Esophagus squamous epithelium (tissue), 5 donors: ENCODE measurements around the gene TRAPPC2. TPM values are rescaled to one million over a fixed set of nuclear protein-coding genes. Genes with fewer than 3 reads are reported as not detected.

Source experiments
- DNase-seq: peaks from one replicate; lab custom pipeline; 2025; lab: John Stamatoyannopoulos, UW
- H3K27ac ChIP-seq, 4 donors: fragments of 200-600 bp; sonication (generic); one replicate each; pipeline ENCODE4 v1.5.1; 2016 to 2019; ENCODE audit warnings: mild to moderate bottlenecking in 1 of 4
- H3K27me3 ChIP-seq, 4 donors: fragments of 200-600 bp; sonication (generic); 1 replicate in 3 of 4; 2 replicates in 1 of 4; pipeline versions ENCODE4 v1.5.1 to v1.6.0; 2017 to 2021; ENCODE audit warnings: antibody characterized with exemption in 1 of 4
- H3K36me3 ChIP-seq, 3 donors: fragments of 200-600 bp; sonication (generic); one replicate each; pipeline ENCODE4 v1.5.1; 2016 to 2019
- H3K4me1 ChIP-seq, 3 donors: fragments of 200-600 bp; sonication (generic); one replicate each; pipeline ENCODE4 v1.5.1; 2017 to 2019
- H3K4me3 ChIP-seq, 4 donors: fragments of 200-600 bp; sonication (generic); 1 replicate in 3 of 4; 2 replicates in 1 of 4; pipeline ENCODE4 v1.5.1; 2016 to 2019; ENCODE audit warnings: mild to moderate bottlenecking in 2 of 4, moderate library complexity in 1 of 4
- H3K9me3 ChIP-seq, 3 donors: fragments of 200-600 bp; sonication (generic); one replicate each; pipeline ENCODE4 v1.5.1; 2016 to 2019
- POLR2A ChIP-seq, 4 donors: fragments of 450-650 bp; IDR thresholded peaks; one replicate each; pipeline ENCODE4 v1.6.1; 2017; ENCODE audit warnings: antibody characterized with exemption in 4 of 4, mild to moderate bottlenecking in 4 of 4, moderate library complexity in 3 of 4
- WGBS, 2 donors: methylation state at CpG; one replicate each; pipeline ENCODE4 v1.1.5; 2018; 5-methylcytosine and 5-hydroxymethylcytosine counted together
- intact Hi-C: fragments of 100-400 bp; cut with DNase I; formaldehyde crosslinking; loops from one replicate; pipeline ENCODE4 v1.15.0; 2022
- total RNA-seq, 4 donors: library from RNA; depleted of rRNA; stranded (reverse); fragments of >200 nt; gene quantifications; one replicate each; pipeline ENCODE4 v1.1.0, GENCODE V29; 2016
- TF ChIP-seq, protein P1 (sequence below), 6 experiments: fragments of 450-650 bp in 4 of 6; fragments of 200-600 bp in 2 of 6; sonication (generic) in 2 of 6; IDR thresholded peaks; one replicate each; pipeline ENCODE4 v1.5.1; 2016 to 2019; ENCODE audit warnings: antibody characterized with exemption in 6 of 6, mild to moderate bottlenecking in 4 of 6, moderate library complexity in 4 of 6
- donor health status: DM: yes; HTN: yes; CAD: no.

The TRAPPC2 gene
- total RNA-seq, 4 donors from 2014 or later = 8.9 to 12.8 (median 11.0) TPM

DNA sequence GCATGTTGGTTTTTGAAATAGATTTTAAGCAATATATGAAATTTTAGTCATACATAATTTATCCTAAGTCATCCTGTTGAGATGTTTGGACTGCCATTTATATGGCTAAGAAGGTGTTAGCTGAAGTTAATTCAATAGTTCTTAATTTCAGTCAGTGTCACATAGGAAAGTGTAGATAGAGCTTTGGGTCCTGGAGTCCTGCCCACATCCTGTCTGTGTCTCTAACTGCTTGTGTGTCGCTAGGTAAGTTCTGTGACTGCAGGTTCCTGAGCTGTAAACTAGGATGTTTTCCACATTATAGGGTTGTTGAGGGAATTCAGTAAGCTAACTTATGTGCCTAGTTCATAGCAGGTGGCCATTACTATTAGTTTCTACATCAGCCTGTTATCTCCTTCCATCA lies 20.8 kb upstream of the TRAPPC2 start:
- no peak overlapping the region for H3K27ac ChIP-seq
- no peak for DNase-seq
- peaks cover 3 to 85% (median 6%) of the 10 kb centered on the region in 3 donors for H3K36me3 ChIP-seq
- TF ChIP-seq, protein P1, sequence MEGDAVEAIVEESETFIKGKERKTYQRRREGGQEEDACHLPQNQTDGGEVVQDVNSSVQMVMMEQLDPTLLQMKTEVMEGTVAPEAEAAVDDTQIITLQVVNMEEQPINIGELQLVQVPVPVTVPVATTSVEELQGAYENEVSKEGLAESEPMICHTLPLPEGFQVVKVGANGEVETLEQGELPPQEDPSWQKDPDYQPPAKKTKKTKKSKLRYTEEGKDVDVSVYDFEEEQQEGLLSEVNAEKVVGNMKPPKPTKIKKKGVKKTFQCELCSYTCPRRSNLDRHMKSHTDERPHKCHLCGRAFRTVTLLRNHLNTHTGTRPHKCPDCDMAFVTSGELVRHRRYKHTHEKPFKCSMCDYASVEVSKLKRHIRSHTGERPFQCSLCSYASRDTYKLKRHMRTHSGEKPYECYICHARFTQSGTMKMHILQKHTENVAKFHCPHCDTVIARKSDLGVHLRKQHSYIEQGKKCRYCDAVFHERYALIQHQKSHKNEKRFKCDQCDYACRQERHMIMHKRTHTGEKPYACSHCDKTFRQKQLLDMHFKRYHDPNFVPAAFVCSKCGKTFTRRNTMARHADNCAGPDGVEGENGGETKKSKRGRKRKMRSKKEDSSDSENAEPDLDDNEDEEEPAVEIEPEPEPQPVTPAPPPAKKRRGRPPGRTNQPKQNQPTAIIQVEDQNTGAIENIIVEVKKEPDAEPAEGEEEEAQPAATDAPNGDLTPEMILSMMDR (IDR thresholded peaks at IDR 0.05) = no peak
- no peak for TF ChIP-seq POLR2A (IDR thresholded peaks at IDR 0.05)
- no peaks in the 10 kb centered on the region for H3K4me1 ChIP-seq
- no peaks in the 10 kb centered on the region for H3K9me3 ChIP-seq
- intact Hi-C loops = loop anchor here (10.0 kb wide), 1 partner anchor 280 kb away; no protein-coding TSS in a partner anchor
- no peaks in the 10 kb centered on the region for H3K27me3 ChIP-seq
- no peak overlapping the region for H3K4me3 ChIP-seq
- WGBS, 2 donors = 54 to 67% methylated on average over 1 of the region's 1 CpG

DNA sequence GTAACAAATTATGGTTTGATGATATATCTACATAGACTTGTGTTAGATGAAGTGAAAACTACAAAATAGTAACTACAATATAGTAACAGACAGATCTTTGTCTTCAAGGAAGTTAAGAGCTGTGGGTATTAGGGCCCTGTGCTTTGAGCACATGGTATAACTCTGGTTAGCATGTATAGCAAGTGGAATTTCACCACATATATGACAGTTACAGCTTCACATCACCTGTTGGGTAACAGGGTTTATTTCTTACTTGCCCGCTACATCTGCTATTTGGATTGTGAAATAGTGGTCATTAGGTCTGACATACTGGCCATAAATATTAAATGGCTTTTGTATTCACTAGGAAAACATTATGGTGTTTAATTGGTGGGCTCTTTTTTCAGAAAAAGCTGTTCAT lies 20.3 kb upstream of the TRAPPC2 start:
- WGBS, 2 donors = 95 to 100% methylated on average over 1 of the region's 1 CpG
- DNase-seq = no peak
- H3K27me3 ChIP-seq = no peaks in the 10 kb centered on the region
- intact Hi-C loops = loop anchor here (10.0 kb wide), 1 partner anchor 280 kb away; no protein-coding TSS in a partner anchor
- no peak for TF ChIP-seq POLR2A (IDR thresholded peaks at IDR 0.05)
- TF ChIP-seq, protein P1 (IDR thresholded peaks at IDR 0.05) = no peak
- H3K9me3 ChIP-seq = no peaks in the 10 kb centered on the region
- no peak overlapping the region for H3K27ac ChIP-seq
- H3K36me3 ChIP-seq = peaks cover 0 to 81% (median 6%) of the 10 kb centered on the region in 3 donors
- no peaks in the 10 kb centered on the region for H3K4me1 ChIP-seq
- H3K4me3 ChIP-seq = no peak overlapping the region

DNA sequence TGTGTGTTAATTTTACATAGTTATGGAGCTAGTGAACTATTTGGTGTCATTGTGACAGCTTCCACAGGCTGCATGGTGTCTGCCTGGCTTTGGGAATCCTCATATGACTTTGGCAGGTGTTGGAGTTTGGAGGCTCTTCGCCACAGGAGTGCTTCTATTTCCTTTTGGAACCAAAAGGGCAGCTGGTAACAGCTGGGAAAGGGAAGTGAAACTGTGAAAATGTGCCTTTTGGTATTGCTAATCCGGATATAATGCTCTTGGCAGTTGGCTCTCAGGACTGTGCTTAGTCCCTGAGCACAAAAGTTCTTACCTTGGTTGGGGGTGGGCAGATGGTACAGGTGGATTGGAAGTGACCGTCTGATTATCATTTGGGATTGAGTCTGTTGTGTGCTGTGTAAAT lies 18.2 kb upstream of the TRAPPC2 start:
- Histone ChIP-seq H3K4me3 (no peak overlapping the region), H3K36me3 (peaks cover 0 to 66% (median 6%) of the 10 kb centered on the region in 3 donors), H3K9me3 (no peaks in the 10 kb centered on the region), H3K4me1 (no peaks in the 10 kb centered on the region), H3K27me3 (no peaks in the 10 kb centered on the region), H3K27ac (no peak overlapping the region)
- TF ChIP-seq, protein P1 (IDR thresholded peaks at IDR 0.05) = no peak
- TF ChIP-seq POLR2A (IDR thresholded peaks at IDR 0.05) = no peak
- DNase-seq = no peak
- WGBS, 2 donors = 53% methylated on average over 3 of the region's 3 CpGs; no CpG with 5 or more reads in 1 of the 2 donors
- intact Hi-C loops = loop anchor here (10.0 kb wide), 1 partner anchor 282 kb away; no protein-coding TSS in a partner anchor

DNA sequence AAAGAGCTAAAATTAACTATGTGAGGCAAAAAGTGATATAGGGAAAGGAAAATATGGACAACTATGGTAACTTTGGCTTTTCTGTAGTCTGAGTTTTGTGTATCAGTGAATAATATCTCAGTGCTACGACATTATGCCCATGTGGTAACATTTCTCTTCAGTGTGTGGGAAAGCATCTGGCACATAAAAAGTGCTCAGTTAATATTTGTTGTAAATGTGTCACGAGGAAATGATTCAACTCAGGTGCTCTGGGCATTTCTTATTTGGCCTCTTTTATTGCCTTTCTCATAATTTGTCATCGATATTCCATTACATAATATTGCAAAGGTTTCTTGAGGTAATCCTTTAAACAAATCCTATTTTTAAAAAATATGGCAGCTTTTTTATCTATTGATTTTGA lies 17.7 kb upstream of the TRAPPC2 start:
- WGBS, 2 donors = 48 to 69% methylated on average over 3 of the region's 3 CpGs
- H3K27ac ChIP-seq = no peak overlapping the region

DNA sequence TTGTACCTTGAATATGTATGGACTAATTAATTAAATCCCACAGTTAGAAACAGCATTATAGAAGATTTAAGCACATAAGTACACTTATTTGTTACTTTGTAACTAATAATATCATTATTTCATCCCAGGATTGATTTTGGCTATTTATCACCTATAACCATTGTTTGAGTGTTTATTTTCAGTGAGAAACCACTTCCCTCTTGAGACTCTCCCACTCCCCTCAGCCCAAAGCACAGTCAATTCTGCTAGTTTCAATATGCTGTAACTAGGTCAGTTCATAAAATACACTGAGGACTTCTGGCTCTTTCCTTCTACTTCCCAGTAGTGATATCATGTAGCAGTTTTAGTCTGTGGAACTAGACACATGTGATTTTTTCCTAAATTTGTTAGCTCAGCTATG lies 16.4 kb upstream of the TRAPPC2 start:
- Histone ChIP-seq H3K4me3 (no peak overlapping the region), H3K27me3 (no peaks in the 10 kb centered on the region), H3K9me3 (no peaks in the 10 kb centered on the region), H3K36me3 (peaks cover 0 to 66% (median 6%) of the 10 kb centered on the region in 3 donors), H3K27ac (no peak overlapping the region), H3K4me1 (no peaks in the 10 kb centered on the region)
- intact Hi-C loops = loop anchor here (10.0 kb wide), 1 partner anchor 284 kb away; no protein-coding TSS in a partner anchor
- TF ChIP-seq POLR2A (IDR thresholded peaks at IDR 0.05) = no peak
- TF ChIP-seq, protein P1 (IDR thresholded peaks at IDR 0.05) = no peak
- DNase-seq = no peak

More for the DNA sequence above, 17.7 kb upstream of the TRAPPC2 start:
- intact Hi-C loops = loop anchor here (10.0 kb wide), 1 partner anchor 283 kb away; no protein-coding TSS in a partner anchor
- Histone ChIP-seq H3K36me3 (peaks cover 0 to 66% (median 6%) of the 10 kb centered on the region in 3 donors), H3K4me3 (no peak overlapping the region), H3K27me3 (no peaks in the 10 kb centered on the region), H3K9me3 (no peaks in the 10 kb centered on the region), H3K4me1 (no peaks in the 10 kb centered on the region)
- no peak for DNase-seq
- TF ChIP-seq, protein P1 (IDR thresholded peaks at IDR 0.05) = no peak
- no peak for TF ChIP-seq POLR2A (IDR thresholded peaks at IDR 0.05)
